ENCODE data around the gene TRIM31.

DNA sequence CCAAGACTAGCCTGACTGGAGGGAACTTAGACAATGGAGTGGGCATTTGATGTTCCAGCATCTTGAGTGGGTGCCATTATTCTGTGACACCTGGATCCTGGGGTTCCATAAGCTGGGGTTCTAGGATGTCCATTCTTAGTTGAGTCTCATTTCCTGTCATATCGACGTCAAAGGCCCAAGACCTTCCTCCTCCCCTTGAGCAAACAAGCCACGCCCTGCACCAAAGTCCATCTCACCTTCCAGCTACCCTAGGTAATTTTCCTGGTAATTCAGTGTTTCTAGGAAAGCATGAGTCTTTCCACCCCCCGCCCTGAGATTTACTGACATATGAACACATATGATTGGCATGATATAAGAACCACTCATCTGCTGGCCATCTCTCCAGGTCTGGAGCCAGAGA lies 22.9 kb upstream of the TRIM31 start, which contains the start of gene TRIM40:
- TF ChIP-seq, protein P1, sequence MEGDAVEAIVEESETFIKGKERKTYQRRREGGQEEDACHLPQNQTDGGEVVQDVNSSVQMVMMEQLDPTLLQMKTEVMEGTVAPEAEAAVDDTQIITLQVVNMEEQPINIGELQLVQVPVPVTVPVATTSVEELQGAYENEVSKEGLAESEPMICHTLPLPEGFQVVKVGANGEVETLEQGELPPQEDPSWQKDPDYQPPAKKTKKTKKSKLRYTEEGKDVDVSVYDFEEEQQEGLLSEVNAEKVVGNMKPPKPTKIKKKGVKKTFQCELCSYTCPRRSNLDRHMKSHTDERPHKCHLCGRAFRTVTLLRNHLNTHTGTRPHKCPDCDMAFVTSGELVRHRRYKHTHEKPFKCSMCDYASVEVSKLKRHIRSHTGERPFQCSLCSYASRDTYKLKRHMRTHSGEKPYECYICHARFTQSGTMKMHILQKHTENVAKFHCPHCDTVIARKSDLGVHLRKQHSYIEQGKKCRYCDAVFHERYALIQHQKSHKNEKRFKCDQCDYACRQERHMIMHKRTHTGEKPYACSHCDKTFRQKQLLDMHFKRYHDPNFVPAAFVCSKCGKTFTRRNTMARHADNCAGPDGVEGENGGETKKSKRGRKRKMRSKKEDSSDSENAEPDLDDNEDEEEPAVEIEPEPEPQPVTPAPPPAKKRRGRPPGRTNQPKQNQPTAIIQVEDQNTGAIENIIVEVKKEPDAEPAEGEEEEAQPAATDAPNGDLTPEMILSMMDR (IDR thresholded peaks at IDR 0.05): no peak
- TF ChIP-seq EP300 (IDR thresholded peaks at IDR 0.05) (no peak), POLR2A (IDR thresholded peaks at IDR 0.05) (no peak), POLR2AphosphoS5 (IDR thresholded peaks at IDR 0.05) (no peak)

All from gastroesophageal sphincter (tissue), 3 donors.